Activated CD4-positive, alpha-beta T cell treated with anti-CD3 and anti-CD28 coated beads, Interleukin-2, Interleukin-6, amounts not matched to agents 100 ng/mL and 50 ng/mL, durations not matched to agents 16 hours and 8 hours (primary cell): Measurements from ENCODE around the gene IL4.
A peak's percentile ranks its signal among the peaks of the same experiment; 100 is the strongest.

ENCODE experiments used
- DNase-seq: peaks from one replicate; pipeline ENCODE4 v3.0.0-alpha.2; 2020

IL4 gene

GRCh38 chr5:132658381-132659302 is 15.1 kb upstream of the IL4 start:
- DNase-seq, result no peak

- DNase-seq, result no peak
These were observed 13.9 kb upstream of the IL4 start for GRCh38 chr5:132659598-132660493.

GRCh38 chr5:132661231-132662003 is 12.4 kb upstream of the IL4 start:
- DNase-seq, result no peak

- no peak for DNase-seq
These were observed 11.8 kb upstream of the IL4 start for GRCh38 chr5:132662004-132662401.

- DNase-seq, result peak; percentile 80
These were observed 10.6 kb upstream of the IL4 start for GRCh38 chr5:132662925-132663770.

GRCh38 chr5:132663771-132664695 is 9.8 kb upstream of the IL4 start:
- peak; percentile 59 for DNase-seq

GRCh38 chr5:132664696-132665209 is 9.0 kb upstream of the IL4 start:
- DNase-seq, result no peak

- no peak for DNase-seq
These were observed 8.2 kb upstream of the IL4 start for GRCh38 chr5:132665574-132666080.

GRCh38 chr5:132666310-132667123 is 7.3 kb upstream of the IL4 start:
- no peak for DNase-seq

GRCh38 chr5:132667309-132667708 is 6.5 kb upstream of the IL4 start:
- no peak for DNase-seq

- DNase-seq, result no peak
These were observed 5.8 kb upstream of the IL4 start for GRCh38 chr5:132667761-132668705.

DNA sequence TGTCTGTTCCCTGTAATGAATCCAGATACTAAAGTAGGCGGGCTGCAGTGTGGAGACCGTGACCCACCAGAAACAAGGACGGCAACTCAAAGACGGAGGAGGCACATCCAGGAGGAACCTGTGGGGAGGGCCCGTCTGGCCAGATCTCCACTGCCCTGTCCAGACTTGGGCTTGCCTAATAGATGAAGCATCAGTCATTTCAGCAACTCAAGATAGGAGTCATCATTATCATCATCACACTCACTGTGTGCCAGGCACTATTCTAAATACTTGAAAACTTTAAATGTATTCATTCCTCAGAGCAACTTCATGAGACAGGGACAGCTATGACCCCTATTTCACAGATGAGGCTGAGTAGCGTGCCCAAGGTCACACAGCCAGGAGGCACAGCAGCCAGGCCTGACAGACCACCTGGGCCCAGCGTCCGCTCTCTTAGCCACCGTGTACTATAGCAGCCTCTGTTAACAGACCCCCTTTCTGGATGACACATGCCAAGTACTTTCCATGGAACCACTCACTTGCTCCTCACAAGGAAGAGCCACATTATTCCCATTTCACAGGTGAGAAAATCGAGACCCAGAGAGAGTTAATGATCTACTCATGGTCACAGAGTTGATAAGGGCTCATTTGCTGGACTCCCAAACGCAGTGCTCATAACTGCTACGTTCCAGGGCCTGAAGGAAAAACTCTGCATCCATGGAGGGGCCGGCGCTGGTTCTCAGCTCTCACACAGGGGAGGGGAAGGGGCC is 4.9 kb upstream of the IL4 start:
- DNase-seq, result no peak

DNA sequence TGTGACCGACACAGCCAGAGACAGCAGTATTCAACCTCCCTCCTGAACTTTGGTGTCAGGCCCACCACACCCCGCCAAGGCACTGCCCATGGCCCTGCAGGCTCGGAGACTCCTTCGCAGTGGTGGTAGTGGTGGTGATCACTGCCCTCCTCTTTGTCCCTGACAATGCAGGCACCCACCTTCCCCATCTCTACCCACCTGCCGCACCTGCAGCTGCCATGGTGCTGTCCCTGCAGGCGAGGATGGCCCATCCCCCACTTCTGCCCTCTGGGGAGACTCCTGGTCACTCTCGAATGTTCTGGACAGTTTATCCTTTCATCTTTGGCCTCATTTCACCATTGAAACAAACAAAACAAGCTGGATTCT is 4.4 kb upstream of the IL4 start:
- no peak for DNase-seq

DNA sequence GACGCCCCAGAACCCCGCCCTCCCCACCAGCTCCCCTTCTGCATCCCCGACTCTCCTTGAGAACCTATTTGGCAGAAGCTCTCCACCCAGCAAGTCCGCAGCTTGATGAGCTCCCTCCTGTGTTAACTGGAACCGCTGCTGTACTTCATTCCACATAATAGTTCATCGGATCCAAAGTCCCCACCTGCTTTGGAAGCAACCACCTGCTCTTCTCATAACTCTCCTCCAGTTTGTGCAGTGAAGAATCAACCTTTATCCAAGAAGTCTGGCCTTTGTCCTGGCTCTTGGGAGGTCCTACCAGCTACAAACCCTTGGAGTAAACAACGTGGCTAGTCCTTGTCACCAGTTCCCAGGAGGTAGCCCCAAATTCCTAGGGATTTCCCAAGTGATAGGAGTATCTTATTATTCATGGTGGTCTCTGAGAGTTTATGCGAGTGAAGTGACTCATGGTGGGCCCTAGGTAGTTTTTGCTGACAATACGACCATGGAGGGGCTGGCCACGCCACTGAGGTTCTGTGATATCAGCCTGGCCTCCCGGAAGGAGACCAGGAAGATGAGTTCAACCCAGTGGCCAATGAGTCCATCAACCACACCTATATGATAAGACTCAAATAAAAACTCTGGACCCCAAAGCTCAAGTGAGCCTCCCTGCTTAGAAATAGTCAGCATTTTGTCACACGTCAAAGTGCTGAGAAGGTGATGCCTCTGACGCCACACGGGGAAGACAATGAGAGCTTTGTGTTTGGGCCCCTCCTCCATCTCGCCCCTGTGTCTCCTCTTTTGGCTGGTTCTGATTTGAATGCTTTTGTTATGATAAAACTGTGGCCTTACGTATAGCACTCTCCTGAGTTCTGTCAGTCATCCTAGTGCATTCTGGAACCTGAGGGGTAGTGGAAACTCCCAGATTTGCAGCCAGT is 3.6 kb upstream of the IL4 start:
- DNase-seq, result no peak

DNA sequence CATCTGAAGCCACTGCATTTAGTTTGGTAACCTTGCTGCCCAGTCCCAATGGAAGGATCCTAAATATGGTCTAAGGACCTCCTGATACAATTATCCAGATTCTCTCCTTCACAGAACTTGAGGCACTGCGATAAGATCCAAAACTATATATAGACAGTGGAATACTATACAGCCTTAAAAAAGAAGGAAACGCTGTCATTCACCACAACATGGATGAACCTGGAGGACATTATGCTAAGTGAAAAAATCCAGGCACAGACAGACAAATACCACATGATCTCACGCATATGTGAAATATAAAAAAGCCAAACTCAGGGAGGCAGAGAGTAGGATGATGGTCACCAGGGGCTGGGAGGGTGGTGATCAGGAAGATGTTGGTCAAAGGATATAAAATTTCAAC is 2.8 kb upstream of the IL4 start:
- no peak for DNase-seq

- DNase-seq, result no peak
These were observed 301 bp upstream of the IL4 start for GRCh38 chr5:132673488-132673887.
